GM18873 (cell line): ENCODE measurements around the gene NFKBIB.

Experiments used
- ATAC-seq: cut with Tn5 transposase; IDR thresholded peaks from one replicate; pipeline ENCODE4 v1.9.1; 2021; ENCODE audit warnings: mild to moderate bottlenecking, moderate library complexity, moderate number of reproducible peaks; ENCODE audit not compliant: unreplicated experiment, low FRiP score

NFKBIB gene

DNA sequence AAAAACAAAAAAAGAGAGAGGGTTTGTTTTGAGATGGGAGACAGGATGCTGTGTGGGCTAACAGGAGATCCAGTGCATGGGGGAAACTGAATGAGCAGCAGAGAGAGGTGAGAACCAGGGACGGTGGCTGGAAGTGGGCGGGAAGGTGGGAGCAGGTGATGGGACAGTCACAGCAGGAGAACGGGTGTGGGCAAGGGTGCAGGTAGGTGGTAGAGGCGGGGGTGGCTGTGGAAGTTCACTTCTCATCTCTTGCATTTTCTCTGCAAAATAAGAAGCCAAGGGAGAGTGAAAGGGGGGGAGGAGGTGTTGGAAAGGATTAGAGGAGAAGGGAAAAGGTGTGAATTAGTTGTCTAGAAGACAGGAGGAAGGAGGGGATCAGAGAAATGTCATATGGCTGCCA lies 53.9 kb downstream of the NFKBIB start:
- ATAC-seq, result no peak

DNA sequence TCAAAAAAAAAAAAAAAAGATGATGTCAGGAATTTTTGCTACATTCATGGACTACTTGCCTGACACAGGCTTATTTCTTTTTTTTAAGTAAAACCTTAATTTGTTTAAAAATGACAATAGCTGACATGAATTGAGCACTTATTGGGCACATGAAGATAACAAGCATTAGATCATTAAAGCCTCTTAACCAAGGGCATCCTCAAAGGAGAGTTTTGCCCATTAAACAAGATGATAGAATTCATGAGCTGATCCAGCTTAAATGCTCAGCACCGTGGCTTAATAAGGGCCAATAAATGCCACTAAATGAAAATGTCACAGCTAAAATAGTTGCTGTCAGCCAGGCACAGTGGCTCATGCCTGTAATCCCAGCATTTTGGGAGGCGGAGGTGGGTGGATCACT lies 56.5 kb downstream of the NFKBIB start:
- no peak for ATAC-seq

GRCh38 chr19:38958301-38958700 lies 58.5 kb downstream of the NFKBIB start:
- ATAC-seq, result no peak
